HEK293 (cell line): ENCODE results near the gene CNTFR.

Experiments used
- CTCF ChIA-PET: fragments of 350-600 bp; formaldehyde crosslinking; extraction: SDS; loops from one replicate; lab custom pipeline; 2021; ENCODE audit warnings: antibody characterized with exemption; lab: Yijun Ruan, JAX
- POLR2A ChIA-PET: fragments of 300-600 bp; formaldehyde crosslinking; extraction: SDS; loops from one replicate; lab custom pipeline; 2020; ENCODE audit warnings: antibody characterized with exemption, inconsistent platforms; lab: Yijun Ruan, JAX
- H3K27ac ChIP-seq: fragments of 200-500 bp; sonication (Bioruptor generic); 2 replicates; pipeline ENCODE4 v1.5.1; 2014; ENCODE audit warnings: low read depth, low read length, control low read depth, inconsistent platforms; ENCODE audit errors: extremely low read depth
- H3K36me3 ChIP-seq, 2 experiments: fragments of 200-500 bp in 1 of 2; sonication (Bioruptor generic) in 1 of 2; 1 replicate in 1 of 2; 2 replicates in 1 of 2; pipeline ENCODE4 v1.5.1; 2014 to 2017; ENCODE audit warnings: inconsistent platforms in 2 of 2, low read length in 2 of 2; ENCODE audit not compliant: control insufficient read depth in 2 of 2, insufficient read depth in 1 of 2
- H3K4me1 ChIP-seq: fragments of 200-500 bp; sonication (Bioruptor generic); 2 replicates; pipeline ENCODE4 v1.5.1; 2014; ENCODE audit warnings: mild to moderate bottlenecking, low read length, inconsistent platforms; ENCODE audit not compliant: control insufficient read depth, insufficient read depth
- H3K4me3 ChIP-seq: 2 replicates; pipeline ENCODE4 v1.5.1; 2011; ENCODE audit warnings: low read depth, mild to moderate bottlenecking, control low read depth, low read length, moderate library complexity
- H3K9me3 ChIP-seq: fragments of 200-500 bp; sonication (Bioruptor generic); 2 replicates; pipeline ENCODE4 v1.5.1; 2014; ENCODE audit warnings: low read depth, low read length, inconsistent platforms; ENCODE audit not compliant: control insufficient read depth, insufficient read depth
- BCL11A ChIP-seq: fragments of 450-650 bp; formaldehyde crosslinking; IDR thresholded peaks from 2 replicates; pipeline ENCODE4 v1.5.1; 2016; ENCODE audit warnings: low read depth, missing biosample characterization, missing genetic modification characterization
- HOXA7 ChIP-seq: sonication (generic); formaldehyde crosslinking; IDR thresholded peaks from 2 replicates; pipeline ENCODE4 v1.8.1; 2022; ENCODE audit warnings: missing genetic modification reagents, borderline replicate concordance
- HOXD13 ChIP-seq: sonication (generic); formaldehyde crosslinking; IDR thresholded peaks from 2 replicates; pipeline ENCODE4 v1.8.0; 2022; ENCODE audit warnings: missing genetic modification reagents, borderline replicate concordance
- RBAK ChIP-seq: fragments of 450-650 bp; formaldehyde crosslinking; IDR thresholded peaks from 2 replicates; pipeline ENCODE4 v1.5.1; 2016; ENCODE audit warnings: missing biosample characterization, missing genetic modification characterization
- YY1 ChIP-seq: fragments of 450-650 bp; formaldehyde crosslinking; IDR thresholded peaks from 2 replicates; pipeline ENCODE4 v1.5.1; 2018; ENCODE audit warnings: missing biosample characterization, missing genetic modification characterization
- ZBTB21 ChIP-seq: fragments of 450-650 bp; formaldehyde crosslinking; IDR thresholded peaks from 2 replicates; pipeline ENCODE4 v1.5.1; 2017; ENCODE audit warnings: missing biosample characterization, missing genetic modification characterization
- ZBTB44 ChIP-seq: fragments of 450-650 bp; IDR thresholded peaks from 2 replicates; pipeline ENCODE4 v1.5.1; 2018; ENCODE audit warnings: missing biosample characterization, mild to moderate bottlenecking, missing genetic modification characterization
- ZBTB6 ChIP-seq: fragments of 450-650 bp; formaldehyde crosslinking; IDR thresholded peaks from 2 replicates; pipeline ENCODE4 v1.5.1; 2017; ENCODE audit warnings: missing biosample characterization, missing genetic modification characterization
- ZFP41 ChIP-seq: fragments of 450-650 bp; formaldehyde crosslinking; IDR thresholded peaks from 2 replicates; pipeline ENCODE4 v1.5.1; 2016; ENCODE audit warnings: missing biosample characterization, missing genetic modification characterization, borderline replicate concordance
- ZNF132 ChIP-seq: fragments of 450-650 bp; formaldehyde crosslinking; IDR thresholded peaks from 2 replicates; pipeline ENCODE4 v1.5.1; 2017; ENCODE audit warnings: missing biosample characterization, missing genetic modification characterization, borderline replicate concordance
- ZNF18 ChIP-seq: fragments of 450-650 bp; formaldehyde crosslinking; IDR thresholded peaks from 2 replicates; pipeline ENCODE4 v1.5.1; 2016; ENCODE audit warnings: missing biosample characterization, missing genetic modification characterization
- ZNF23 ChIP-seq: fragments of 450-650 bp; formaldehyde crosslinking; IDR thresholded peaks from 2 replicates; pipeline ENCODE4 v1.5.1; 2016; ENCODE audit warnings: missing biosample characterization, missing genetic modification characterization, borderline replicate concordance
- ZNF266 ChIP-seq: fragments of 450-650 bp; formaldehyde crosslinking; IDR thresholded peaks from 2 replicates; pipeline ENCODE4 v1.5.1; 2016; ENCODE audit warnings: missing biosample characterization, missing genetic modification characterization, low read depth
- ZNF335 ChIP-seq: fragments of 450-650 bp; formaldehyde crosslinking; conservative IDR thresholded peaks from 2 replicates; pipeline ENCODE4 v1.5.1; 2016; ENCODE audit warnings: missing biosample characterization, missing genetic modification characterization
- ZNF341 ChIP-seq: fragments of 450-650 bp; formaldehyde crosslinking; IDR thresholded peaks from 2 replicates; pipeline ENCODE4; 2016; ENCODE audit warnings: low read depth, missing biosample characterization, missing genetic modification characterization
- ZNF449 ChIP-seq: fragments of 450-650 bp; formaldehyde crosslinking; IDR thresholded peaks from 2 replicates; pipeline ENCODE4 v1.5.1; 2017; ENCODE audit warnings: missing biosample characterization, mild to moderate bottlenecking, missing genetic modification characterization, moderate library complexity
- ZNF514 ChIP-seq: fragments of 450-650 bp; formaldehyde crosslinking; IDR thresholded peaks from 2 replicates; pipeline ENCODE4 v1.5.1; 2016; ENCODE audit warnings: missing biosample characterization, missing genetic modification characterization
- ZNF518A ChIP-seq: fragments of 450-650 bp; formaldehyde crosslinking; conservative IDR thresholded peaks from 2 replicates; pipeline ENCODE4 v1.5.1; 2016; ENCODE audit warnings: low read depth, missing biosample characterization, missing genetic modification characterization
- ZNF529 ChIP-seq: fragments of 450-650 bp; formaldehyde crosslinking; IDR thresholded peaks from 2 replicates; pipeline ENCODE4 v1.5.1; 2017; ENCODE audit warnings: missing genetic modification characterization, missing biosample characterization; ENCODE audit not compliant: insufficient replicate concordance
- ZNF530 ChIP-seq: fragments of 450-650 bp; formaldehyde crosslinking; IDR thresholded peaks from 2 replicates; pipeline ENCODE4 v1.5.1; 2016; ENCODE audit warnings: low read depth, missing biosample characterization, missing genetic modification characterization
- ZNF544 ChIP-seq: fragments of 450-650 bp; formaldehyde crosslinking; IDR thresholded peaks from 2 replicates; pipeline ENCODE4 v1.5.0; 2017; ENCODE audit warnings: missing biosample characterization, missing genetic modification characterization
- ZNF571 ChIP-seq: fragments of 450-650 bp; formaldehyde crosslinking; IDR thresholded peaks from 2 replicates; pipeline ENCODE4 v1.5.0; 2017; ENCODE audit warnings: missing biosample characterization, missing genetic modification characterization
- ZNF701 ChIP-seq: fragments of 450-650 bp; formaldehyde crosslinking; IDR thresholded peaks from 2 replicates; pipeline ENCODE4 v1.5.1; 2016; ENCODE audit warnings: missing biosample characterization, missing genetic modification characterization
- ZNF785 ChIP-seq: fragments of 450-650 bp; formaldehyde crosslinking; IDR thresholded peaks from 2 replicates; pipeline ENCODE4 v1.5.1; 2016; ENCODE audit warnings: missing biosample characterization, missing genetic modification characterization

CNTFR gene

GRCh38 chr9:34620061-34620994 is 30.8 kb upstream of the CNTFR start, which contains the start of gene DCTN3 (continued):
- peak; percentile 89 for TF ChIP-seq ZNF518A (tag by site-specific recombination)
- no peak for TF ChIP-seq ZNF529 (tag by site-specific recombination)
- TF ChIP-seq ZNF341 (tag by site-specific recombination), result peak; percentile 49; the same call in 1 of the 2 replicates
- TF ChIP-seq BCL11A (tag by site-specific recombination), result no peak
- TF ChIP-seq ZNF335 (tag by site-specific recombination), result peak; percentile 14; the same call in 1 of the 2 replicates
- TF ChIP-seq ZNF132 (tag by site-specific recombination), result no peak
- TF ChIP-seq ZNF18 (tag by site-specific recombination), result no peak
- TF ChIP-seq ZBTB44 (tag by site-specific recombination), result no peak
- TF ChIP-seq HOXA7 (CRISPR knock-in tag), result no peak
- TF ChIP-seq ZNF701, result no peak
- TF ChIP-seq ZNF266 (tag by site-specific recombination), result no peak
- no peak for TF ChIP-seq YY1
- peak; percentile 84 for TF ChIP-seq ZBTB21 (tag by site-specific recombination)
- TF ChIP-seq ZNF785, result no peak
- no peak for TF ChIP-seq ZNF514 (tag by site-specific recombination)
- no peak for TF ChIP-seq ZFP41 (tag by site-specific recombination)
- no peak for TF ChIP-seq ZNF530 (tag by site-specific recombination)
- TF ChIP-seq, all 188 proteins: peak for 12

GRCh38 chr9:34615132-34615531 is 25.6 kb upstream of the CNTFR start:
- Histone ChIP-seq H3K27ac (no peak overlapping the region), H3K9me3 (no peaks in the 10 kb centered on the region), H3K4me1 (no peaks in the 10 kb centered on the region), H3K36me3 (peaks cover 5 to 66% of the 10 kb centered on the region in 2 experiments; a peak in 2 of 3 replicates), H3K4me3 (no peak overlapping the region)
- POLR2A ChIA-PET, result interaction anchor here (0.6 to 1.3 kb wide), 4 partner anchors 19 to 281 kb away, joined by 3 to 7 read pairs (median 6); no protein-coding TSS in a partner anchor
- CTCF ChIA-PET, result interaction anchor here (0.8 to 10.3 kb wide), 6 partner anchors 12 to 91 kb away, joined by 3 to 164 read pairs (median 7); partner anchors contain the start of genes ARID3C and SIGMAR1
- TF ChIP-seq ZBTB6 (tag by site-specific recombination) (no peak), ZNF449 (tag by site-specific recombination) (no peak), RBAK (tag by site-specific recombination) (no peak), ZNF23 (tag by site-specific recombination) (no peak), ZNF544 (tag by site-specific recombination) (no peak), HOXD13 (no peak), ZNF571 (no peak)
